ENCODE data around the gene MED12.

DNA sequence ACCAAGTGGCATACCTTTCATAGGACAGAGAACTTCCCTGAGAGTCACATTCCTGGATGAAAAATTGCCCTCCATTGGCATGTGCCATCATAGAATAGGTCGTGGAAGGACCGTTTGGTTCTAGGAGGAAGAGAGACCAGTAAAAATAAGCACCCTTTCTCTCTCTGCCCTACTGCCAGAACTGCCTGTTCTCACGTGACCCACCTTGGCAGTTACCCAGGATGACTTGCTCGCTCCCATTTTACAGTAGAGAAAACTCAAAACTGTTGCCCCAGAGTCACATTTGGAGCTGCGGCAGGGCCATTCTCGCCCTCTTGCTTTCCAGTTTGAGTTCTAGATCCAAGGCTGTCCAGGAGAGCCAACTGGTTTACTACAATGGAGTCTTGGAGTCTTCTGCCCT lies 25.1 kb downstream of the MED12 start:
- TF ChIP-seq, protein P1, sequence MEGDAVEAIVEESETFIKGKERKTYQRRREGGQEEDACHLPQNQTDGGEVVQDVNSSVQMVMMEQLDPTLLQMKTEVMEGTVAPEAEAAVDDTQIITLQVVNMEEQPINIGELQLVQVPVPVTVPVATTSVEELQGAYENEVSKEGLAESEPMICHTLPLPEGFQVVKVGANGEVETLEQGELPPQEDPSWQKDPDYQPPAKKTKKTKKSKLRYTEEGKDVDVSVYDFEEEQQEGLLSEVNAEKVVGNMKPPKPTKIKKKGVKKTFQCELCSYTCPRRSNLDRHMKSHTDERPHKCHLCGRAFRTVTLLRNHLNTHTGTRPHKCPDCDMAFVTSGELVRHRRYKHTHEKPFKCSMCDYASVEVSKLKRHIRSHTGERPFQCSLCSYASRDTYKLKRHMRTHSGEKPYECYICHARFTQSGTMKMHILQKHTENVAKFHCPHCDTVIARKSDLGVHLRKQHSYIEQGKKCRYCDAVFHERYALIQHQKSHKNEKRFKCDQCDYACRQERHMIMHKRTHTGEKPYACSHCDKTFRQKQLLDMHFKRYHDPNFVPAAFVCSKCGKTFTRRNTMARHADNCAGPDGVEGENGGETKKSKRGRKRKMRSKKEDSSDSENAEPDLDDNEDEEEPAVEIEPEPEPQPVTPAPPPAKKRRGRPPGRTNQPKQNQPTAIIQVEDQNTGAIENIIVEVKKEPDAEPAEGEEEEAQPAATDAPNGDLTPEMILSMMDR (IDR thresholded peaks at IDR 0.05; ENCODE audit: low read length) = no peak
- TF ChIP-seq EZH2 (optimal IDR thresholded peaks at IDR 0.05; ENCODE audit: low read depth, low read length) (no peak), EZH2phosphoT487 (IDR thresholded peaks at IDR 0.05; ENCODE audit: low read length) (no peak)
